ENCODE data around the gene TGFB1.
"Not testable (repeated sequence)": the region's sequence is repeated elsewhere in the genome, so short reads cannot be mapped to it uniquely, and the experiment has no call there.

The TGFB1 gene

GRCh38 chr19:41377977-41378709 lies 24.4 kb upstream of the TGFB1 start:
- FAIRE-seq, result no peak
- TF ChIP-seq POLR2A (IDR thresholded peaks at IDR 0.05; ENCODE audit: low read depth, low read length), result no peak
- DNase-seq (ENCODE audit: insufficient read length, low spot score), result no peak

- DNase-seq (ENCODE audit: insufficient read length, low spot score) (no peak), FAIRE-seq (no peak)
- no peak for TF ChIP-seq POLR2A (IDR thresholded peaks at IDR 0.05; ENCODE audit: low read depth, low read length)
These were observed 23.3 kb upstream of the TGFB1 start for GRCh38 chr19:41376998-41377365.

- DNase-seq (ENCODE audit: insufficient read length, low spot score), result no peak
- TF ChIP-seq POLR2A (IDR thresholded peaks at IDR 0.05; ENCODE audit: low read depth, low read length), result no peak
- FAIRE-seq, result no peak
These were observed 22.7 kb upstream of the TGFB1 start, which contains the start of gene TMEM91 for GRCh38 chr19:41376241-41376997. Gene TMEM91 (plus strand): TSS chr19:41376533. CDS start chr19:41378310, 1,777 bp downstream.

GRCh38 chr19:41373993-41374392 lies 20.3 kb upstream of the TGFB1 start:
- FAIRE-seq (peak; percentile 20), DNase-seq (ENCODE audit: insufficient read length, low spot score) (peak; percentile 91)
- TF ChIP-seq POLR2A (IDR thresholded peaks at IDR 0.05; ENCODE audit: low read depth, low read length), result no peak

GRCh38 chr19:41372501-41372900 lies 18.8 kb upstream of the TGFB1 start:
- FAIRE-seq (no peak), DNase-seq (ENCODE audit: insufficient read length, low spot score) (no peak)
- no peak for TF ChIP-seq POLR2A (IDR thresholded peaks at IDR 0.05; ENCODE audit: low read depth, low read length)

GRCh38 chr19:41371541-41371940 lies 17.8 kb upstream of the TGFB1 start:
- no peak for FAIRE-seq
- no peak for DNase-seq (ENCODE audit: insufficient read length, low spot score)
- TF ChIP-seq POLR2A (IDR thresholded peaks at IDR 0.05; ENCODE audit: low read depth, low read length), result no peak

- DNase-seq (ENCODE audit: insufficient read length, low spot score); FAIRE-seq: not testable (repeated sequence)
These were observed 17.4 kb upstream of the TGFB1 start for GRCh38 chr19:41371119-41371518.

- DNase-seq (ENCODE audit: insufficient read length, low spot score) (no peak), FAIRE-seq (no peak)
- TF ChIP-seq POLR2A (IDR thresholded peaks at IDR 0.05; ENCODE audit: low read depth, low read length), result no peak
These were observed 16.0 kb upstream of the TGFB1 start for GRCh38 chr19:41369769-41370168.

- DNase-seq (ENCODE audit: insufficient read length, low spot score) (peak; percentile 65), FAIRE-seq (peak; percentile 20)
- no peak for TF ChIP-seq POLR2A (IDR thresholded peaks at IDR 0.05; ENCODE audit: low read depth, low read length)
These were observed 14.2 kb upstream of the TGFB1 start for GRCh38 chr19:41367848-41368301.

- no peak for FAIRE-seq
- no peak for TF ChIP-seq POLR2A (IDR thresholded peaks at IDR 0.05; ENCODE audit: low read depth, low read length)
- no peak for DNase-seq (ENCODE audit: insufficient read length, low spot score)
These were observed 12.4 kb upstream of the TGFB1 start for GRCh38 chr19:41366089-41366488.

GRCh38 chr19:41364524-41365391 lies 11.0 kb upstream of the TGFB1 start:
- FAIRE-seq (no peak), DNase-seq (ENCODE audit: insufficient read length, low spot score) (no peak)
- TF ChIP-seq POLR2A (IDR thresholded peaks at IDR 0.05; ENCODE audit: low read depth, low read length), result no peak

- FAIRE-seq (peak; percentile 60), DNase-seq (ENCODE audit: insufficient read length, low spot score) (peak; percentile 94)
- TF ChIP-seq POLR2A (IDR thresholded peaks at IDR 0.05; ENCODE audit: low read depth, low read length), result peak; percentile 75
These were observed 10.2 kb upstream of the TGFB1 start, which contains the start of gene B9D2 for GRCh38 chr19:41363753-41364523. Gene B9D2 (minus strand): TSS chr19:41364149. CDS start chr19:41363519, 630 bp downstream.

- no peak for TF ChIP-seq POLR2A (IDR thresholded peaks at IDR 0.05; ENCODE audit: low read depth, low read length)
- FAIRE-seq, result no peak
- no peak for DNase-seq (ENCODE audit: insufficient read length, low spot score)
These were observed 9.6 kb upstream of the TGFB1 start for GRCh38 chr19:41363371-41363752.
